HG03139 (cell line): Measurements from ENCODE around the gene TTI1.

ENCODE experiments used
- ATAC-seq: cut with Tn5 transposase; IDR thresholded peaks from one replicate; pipeline ENCODE4 v1.9.1; 2021; ENCODE audit not compliant: unreplicated experiment

Gene TTI1

DNA sequence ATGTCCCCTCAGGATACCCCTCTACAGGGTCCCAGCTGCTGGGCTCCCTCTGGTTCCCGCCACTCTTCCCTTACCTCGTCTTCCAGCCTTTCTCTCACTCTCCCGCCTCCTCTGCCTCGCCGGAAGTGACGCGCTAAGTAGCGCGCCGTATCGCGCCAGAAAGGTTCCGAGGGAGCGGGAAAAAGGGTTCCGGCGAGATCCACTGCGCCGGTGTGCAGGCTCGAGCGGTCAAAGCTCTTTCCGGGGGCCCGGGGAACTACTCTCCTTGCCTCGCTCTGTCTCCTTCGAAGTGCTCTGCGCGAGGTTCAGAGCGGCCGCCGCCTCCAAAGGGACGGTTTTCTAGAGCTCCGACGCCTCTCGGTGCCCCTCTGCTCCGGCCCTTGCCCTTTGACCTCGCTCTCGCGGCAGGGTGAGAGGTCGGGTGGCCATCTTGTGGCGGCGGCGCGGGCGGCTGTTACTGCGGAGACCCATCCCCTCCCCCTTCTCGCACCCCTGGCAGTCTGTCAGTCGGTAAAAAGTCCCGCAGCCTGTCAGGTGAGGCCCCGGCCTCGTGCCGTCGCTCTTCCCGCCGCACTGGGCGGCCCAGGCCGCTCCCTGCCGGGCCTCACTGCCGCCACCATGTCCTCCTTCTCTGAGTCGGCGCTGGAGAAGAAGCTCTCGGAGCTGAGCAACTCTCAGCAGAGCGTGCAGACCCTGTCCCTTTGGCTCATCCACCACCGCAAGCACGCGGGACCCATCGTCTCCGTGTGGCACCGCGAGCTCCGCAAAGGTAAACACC is at the start of gene TTI1, which contains the start of gene RPRD1B:
TTI1 (minus strand) TSS at position 127 of the 778 bp plus-strand sequence. CDS start 19,640 bp downstream, outside the sequence.
RPRD1B (plus strand) TSS at position 417 of the 778 bp plus-strand sequence; CDS start at position 619, 202 bp downstream.
- ATAC-seq: peak; percentile 83

DNA sequence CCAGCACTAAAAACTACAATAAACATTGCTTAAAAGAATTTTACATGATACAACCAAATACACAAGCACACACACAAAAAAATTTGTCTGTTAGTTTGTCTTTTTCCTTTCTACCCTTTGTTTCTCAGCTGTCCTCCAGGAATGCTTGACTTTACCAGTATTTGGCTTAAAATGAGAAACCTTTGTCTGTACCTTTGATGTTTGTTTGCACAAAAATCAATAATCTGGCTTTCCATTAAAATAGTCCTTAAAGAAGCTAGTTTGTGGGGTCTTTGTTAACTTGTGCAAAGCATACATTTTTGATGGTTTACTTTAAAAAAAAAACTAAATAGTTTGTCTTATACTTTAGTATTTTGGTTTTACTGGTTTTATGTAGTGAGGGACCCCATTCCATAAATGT is 49.6 kb upstream of the TTI1 start:
- no peak for ATAC-seq

DNA sequence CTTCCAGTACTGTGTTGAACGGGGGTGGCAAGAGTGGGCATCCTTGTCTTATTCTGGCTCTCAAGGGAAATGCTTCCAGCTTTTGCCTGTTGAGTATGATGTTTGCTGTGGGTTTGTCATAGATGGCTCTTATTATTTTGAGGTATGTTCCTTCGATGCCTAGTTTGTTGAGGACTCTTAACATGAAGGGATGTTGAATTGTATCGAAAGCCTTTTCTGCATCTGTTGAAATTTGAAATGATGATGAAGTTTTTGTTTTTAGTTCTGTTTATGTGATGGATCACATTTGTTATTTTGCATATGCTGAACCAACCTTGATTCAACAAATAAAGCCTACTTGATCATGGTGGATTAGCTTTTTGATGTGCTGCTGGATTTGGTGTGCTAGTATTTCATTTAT is 48.3 kb upstream of the TTI1 start:
- ATAC-seq: no peak

DNA sequence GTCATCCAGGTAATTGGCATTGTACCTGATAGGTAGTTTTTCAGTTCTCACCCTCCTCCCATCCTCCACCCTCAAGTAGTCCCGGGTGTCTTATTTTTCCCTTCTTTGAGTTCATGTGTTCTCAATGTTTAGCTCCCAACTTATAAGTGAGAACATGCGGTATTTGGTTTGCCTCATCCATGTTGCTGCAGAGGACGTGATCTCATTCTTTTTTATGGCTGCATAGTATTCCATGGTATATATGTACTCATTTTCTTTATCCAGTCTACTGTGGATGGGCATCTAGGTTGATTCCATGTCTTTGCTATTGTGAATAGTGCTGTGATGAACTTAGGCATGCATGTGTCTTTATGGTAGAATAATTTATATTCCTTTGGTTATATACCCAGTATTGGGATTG is 46.1 kb upstream of the TTI1 start:
- ATAC-seq: no peak

DNA sequence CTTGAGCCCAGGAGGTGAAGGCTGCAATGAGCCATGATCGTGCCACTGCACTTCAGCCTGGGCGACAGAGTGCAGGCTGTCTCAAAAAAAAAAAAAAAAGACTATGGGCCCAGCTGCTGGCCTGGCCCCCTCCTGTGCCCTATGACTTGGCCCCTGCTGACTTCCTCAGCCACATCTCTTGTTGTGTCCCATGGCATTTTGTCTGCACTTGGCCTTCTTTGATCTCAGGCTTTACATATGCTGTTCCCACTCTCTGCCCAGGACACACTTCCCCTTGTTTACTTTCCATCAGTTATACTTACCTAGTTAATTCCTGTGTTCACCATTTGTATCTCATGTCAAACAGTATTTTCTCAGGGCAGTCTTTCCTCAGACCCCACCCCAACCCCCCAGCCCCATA is 44.8 kb upstream of the TTI1 start:
- no peak for ATAC-seq

DNA sequence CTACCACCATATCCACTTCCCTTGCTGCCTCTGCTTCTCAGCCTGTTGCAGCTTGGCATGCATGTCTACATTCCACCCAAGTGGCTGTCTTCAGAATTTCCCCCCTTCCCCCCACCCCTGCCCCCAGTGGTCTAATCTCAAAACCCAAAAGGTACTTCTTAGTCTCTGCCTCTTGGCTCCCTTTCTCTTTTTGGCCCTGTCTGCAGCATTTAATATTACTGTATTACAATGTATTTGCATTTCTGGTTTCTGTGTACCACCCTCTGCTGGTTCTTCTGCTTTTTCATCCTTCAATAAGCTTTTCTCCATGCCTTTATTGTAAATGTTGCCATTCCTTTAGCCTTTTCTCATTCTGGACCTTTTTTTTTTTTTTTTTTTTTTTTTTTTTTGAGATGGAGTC is 43.3 kb upstream of the TTI1 start:
- ATAC-seq: no peak

DNA sequence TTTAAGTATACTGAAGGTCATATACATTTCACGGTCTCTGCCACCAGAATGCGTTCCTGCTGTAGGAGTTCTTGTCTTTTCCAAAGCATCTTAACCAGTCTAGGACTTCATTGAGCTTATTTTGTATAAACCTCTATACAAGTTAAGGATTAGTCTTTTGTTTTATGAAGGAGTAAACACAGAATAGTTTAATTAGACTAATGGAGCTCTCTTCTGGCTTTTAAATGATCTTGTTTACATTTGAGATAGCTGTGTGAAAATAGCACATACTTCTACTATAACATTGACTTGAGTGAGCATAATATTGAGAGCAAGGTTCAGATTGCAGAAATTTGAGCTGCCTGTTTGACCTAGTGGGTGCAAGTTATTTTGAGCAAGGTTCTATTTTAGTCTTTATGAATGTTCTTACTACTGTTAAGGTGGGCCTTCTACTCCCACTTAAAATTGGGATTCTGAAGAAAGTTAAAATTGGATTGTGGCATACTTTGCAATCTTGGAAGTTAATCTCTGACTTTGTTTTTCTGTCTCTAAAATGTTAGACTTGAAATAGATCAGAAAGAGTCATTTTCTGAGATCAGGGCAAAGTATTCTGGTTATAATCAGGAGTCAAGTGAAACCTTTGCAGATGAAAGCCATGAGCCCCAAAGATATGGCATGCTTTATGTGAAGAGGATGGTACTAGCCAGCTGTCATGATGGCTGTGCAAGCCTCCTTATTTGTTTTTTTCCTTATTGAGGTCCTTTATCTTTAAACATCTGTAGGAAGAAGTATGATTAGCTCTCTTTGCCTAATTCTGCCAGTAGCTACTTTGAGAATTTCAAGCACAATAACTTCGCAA is 42.1 kb upstream of the TTI1 start:
- ATAC-seq: no peak

DNA sequence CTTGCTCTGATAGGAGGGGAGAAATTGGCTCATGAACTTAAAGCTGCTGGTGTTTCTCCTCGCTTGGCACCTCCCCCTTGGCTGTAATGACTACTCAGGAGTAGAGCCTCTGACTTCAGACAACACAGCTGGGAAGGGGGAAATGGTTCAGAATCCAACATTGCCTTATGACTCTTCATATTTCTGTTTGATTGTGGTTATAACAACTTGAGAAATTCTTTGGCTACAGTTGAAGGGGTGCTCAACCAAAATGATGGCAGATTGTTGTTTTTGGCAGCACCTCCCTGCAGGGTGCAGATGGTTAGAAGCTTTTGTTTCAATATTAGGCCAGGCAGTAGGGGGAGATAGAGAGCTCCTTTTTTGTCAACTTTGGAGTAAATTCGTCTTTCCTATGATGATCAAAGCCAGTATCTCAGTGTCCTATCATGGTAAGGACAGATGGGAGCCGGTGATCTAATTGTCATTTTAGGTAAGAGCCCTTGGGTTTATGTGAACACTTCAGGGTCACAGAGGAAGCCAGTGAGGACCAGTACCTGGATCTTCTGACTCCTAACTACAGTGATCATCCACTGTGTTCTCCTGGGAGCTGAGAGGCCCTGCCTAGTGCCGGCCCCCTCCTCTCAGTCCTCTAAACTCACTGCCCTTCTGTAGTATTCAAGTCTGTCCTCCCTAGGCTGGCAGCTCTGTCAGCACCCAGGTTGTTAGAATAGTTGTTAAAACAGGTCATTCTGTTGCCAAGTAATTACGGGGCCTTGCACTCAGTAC is 40.2 kb upstream of the TTI1 start:
- ATAC-seq: no peak

DNA sequence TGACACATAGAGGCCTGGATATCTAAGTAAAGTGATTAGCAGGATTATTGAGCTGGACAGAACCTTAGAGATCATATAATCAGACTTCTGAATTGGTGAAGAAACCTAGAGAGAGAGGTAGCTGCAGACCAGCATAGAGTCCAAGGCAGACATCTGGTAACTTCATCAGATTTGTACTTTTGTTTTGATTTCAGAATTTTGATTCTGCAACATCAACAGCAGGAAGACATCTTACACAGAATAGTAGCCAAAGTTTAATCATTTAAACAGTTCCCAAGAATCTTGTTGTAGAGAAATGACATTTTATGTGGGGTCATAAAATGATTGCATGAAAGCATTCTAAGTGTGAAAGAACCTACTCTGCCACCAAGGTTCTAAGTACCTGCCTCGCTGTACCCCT is 39.6 kb upstream of the TTI1 start:
- no peak for ATAC-seq

DNA sequence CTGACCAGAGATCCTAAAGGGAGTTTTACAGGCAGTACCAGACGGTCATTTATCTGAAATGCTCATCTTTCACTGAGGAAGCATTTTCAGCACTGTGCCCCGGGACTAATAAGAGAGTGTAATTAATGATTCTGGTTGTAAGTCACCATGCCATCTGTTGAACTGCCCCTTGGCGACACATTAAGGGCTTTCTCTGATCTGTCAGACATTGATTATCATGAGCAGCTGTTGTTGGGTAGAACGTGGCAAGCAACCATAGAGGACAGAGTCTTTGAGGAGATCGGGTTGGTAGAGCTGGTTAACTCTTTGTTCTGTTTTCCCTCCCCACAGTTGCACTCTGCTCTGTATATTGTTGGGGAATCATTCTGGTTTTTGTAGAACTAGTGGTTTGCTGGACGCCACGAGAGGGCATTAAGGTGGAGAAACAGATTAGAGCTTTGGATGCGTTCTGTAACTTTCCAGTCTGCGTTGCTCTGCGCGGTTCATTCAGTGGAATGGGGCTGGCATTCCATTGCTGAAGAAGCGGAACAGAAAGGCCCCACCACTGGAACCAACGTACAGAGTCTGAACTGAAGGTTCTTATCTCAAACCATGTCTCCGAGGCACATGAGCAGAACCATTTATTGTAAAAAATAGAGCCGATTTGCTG is 34.6 kb upstream of the TTI1 start:
- no peak for ATAC-seq

DNA sequence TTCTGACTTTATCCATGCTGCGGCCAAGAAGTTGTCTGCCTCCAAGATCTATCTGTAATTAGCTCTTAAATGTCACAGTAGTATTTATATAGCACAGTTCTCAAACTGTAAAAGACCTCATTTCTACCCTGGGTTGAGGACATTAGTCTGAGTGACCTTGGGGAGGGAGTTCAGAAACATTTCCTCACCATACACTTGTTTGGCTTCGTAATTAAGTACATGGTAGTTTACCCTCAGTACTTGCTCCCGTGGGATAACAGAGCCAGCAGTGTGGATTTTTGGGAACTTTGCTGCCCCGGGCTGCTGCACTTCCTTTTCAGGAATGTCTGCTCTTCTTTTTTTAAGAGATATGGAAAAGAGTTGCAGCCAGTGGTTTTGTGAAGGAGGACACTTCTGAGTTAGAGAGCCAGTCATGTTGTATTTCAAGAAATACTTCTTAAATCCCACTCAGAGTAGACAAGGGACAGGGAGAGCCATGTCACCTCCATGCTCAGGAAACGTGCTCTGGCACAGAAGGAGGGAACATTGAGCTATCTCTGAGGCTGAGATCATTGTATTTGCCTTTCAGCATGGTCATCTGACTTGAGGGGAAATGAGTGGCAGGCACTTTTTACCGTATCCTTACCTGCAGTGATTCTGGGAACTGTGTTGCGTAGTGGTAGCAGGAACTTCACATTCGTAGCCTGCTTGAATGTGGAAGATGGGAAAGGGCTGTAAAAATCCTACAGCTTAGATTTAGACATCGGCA is 33.9 kb upstream of the TTI1 start:
- no peak for ATAC-seq

DNA sequence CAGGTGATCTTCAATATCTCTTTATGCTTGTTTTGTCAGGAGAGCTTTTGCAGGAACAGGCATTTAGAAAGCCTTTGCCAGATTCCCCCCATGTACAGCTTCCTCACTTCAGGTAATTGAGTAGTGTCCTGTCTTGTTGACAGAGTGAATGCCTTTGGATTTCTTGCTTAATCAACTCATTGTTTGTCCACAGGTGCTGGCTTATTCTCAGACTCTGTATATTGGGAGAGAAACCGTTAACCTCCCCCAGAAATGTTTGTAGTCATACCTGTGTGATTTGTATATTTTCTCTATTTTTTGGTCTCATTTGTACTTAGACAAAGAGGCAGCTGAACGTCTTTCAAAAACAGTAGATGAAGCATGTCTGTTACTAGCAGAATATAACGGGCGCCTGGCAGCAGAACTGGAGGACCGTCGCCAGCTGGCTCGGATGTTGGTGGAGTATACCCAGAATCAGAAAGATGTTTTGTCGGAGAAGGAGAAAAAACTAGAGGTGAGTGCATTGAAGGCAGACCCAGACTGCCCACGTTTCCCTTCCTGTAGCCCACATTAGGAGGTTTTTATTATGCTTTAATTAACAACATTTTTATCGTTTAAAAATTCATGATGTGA is 32.6 kb upstream of the TTI1 start:
- ATAC-seq: no peak

DNA sequence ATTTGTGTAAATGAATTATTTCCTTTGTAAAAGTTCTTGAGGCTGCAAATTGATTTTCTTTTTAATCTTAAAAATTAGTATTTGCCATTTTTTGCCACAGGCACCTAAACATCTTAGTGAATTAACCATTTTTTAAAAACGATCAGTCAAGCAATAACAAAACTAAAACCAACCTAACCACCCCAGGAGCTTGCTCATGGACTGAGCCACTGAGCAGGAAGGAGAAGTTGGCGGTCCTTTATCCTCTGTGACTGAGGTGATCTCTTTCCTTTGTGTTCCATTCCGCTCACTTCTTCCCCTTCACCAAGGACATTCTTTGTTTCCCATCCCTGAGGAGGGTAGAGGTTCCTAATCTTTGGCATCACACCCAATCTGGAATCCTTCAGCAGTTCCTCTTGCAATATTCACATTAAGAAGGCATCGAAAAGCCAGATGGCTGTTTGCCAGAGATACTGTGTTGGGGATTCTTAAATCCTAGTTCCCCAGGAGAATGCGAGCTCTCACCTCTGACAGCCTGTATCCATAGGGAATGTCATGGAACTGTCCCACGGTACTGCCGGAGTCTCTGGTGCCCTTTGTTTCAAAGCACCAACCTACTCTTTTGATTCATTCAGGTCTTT is 30.8 kb upstream of the TTI1 start:
- no peak for ATAC-seq

DNA sequence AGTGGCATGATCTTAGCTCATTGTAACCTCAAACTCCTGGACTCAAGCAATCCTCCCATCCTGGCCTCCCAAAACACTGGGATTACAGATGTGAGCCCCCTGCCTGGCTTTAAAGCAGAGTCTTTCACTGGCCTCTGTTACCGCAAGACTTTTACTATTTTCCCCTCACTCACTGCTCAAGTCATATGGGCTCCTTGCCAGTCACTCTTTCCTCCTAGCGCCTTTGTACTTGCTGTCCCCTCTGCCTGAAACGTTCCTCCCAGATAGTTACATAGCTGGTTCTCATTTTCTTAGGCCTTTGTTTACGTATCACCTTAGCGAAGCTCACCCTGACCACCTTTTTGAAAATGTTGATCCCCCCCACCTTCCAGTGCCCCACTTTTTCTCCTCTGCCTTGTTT is 29.6 kb upstream of the TTI1 start:
- ATAC-seq: no peak

DNA sequence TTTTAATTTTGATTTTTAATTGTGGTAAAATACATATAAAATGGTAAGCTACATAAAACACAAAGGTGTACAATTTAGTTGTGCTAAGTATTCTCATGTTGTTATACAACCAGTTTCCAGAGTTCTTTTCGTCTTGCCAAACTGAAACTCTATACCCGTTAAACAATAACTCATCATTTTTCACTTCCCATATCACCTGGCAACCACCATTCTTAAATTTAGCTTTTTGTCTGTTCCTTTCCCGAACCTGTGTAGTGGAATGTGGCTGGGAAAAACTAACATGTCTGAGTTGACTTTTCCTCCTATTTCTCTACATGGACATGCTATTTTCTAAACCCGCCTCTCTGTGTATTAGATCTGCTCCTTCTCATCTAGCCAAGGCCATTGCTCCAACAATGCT is 27.9 kb upstream of the TTI1 start:
- no peak for ATAC-seq

DNA sequence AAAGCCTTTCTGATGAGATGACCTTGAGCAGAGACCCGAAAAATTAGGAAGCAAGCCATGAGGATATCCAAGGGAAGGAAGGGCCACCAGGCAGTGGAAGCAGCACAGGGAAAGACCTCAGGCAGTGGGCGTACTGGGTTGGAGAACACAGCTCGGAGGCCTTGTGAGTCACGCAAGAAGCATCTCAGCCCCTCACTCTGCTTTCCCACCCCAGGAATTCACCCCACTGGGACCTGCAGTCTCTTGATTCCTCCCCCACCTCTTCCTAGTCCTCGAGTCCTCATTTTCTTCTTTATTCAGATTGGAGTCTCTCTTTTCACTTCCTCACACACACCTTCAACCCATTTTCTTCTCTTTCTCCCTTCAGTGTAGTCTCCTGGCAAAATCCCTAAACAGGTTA is 27.3 kb upstream of the TTI1 start:
- ATAC-seq: no peak

DNA sequence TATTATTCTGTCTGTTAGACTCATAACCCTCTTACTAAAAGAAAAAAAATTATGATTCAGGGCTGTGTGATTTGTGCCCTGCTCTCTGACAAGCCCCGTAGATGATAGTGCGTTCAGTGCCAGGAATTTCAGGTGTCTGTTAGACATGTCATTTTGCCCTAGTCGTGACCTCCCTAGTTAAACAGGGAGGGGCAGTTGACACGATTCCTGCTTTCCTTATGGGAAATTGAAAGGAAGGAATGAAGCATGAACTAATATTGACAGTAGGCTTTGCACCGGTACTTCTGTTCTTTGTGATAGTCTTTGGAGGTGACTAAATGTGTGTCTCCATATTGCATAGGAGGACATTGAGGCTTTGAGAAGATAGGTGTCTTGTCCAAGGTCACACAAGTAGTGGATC is 26.6 kb upstream of the TTI1 start:
- ATAC-seq: no peak

DNA sequence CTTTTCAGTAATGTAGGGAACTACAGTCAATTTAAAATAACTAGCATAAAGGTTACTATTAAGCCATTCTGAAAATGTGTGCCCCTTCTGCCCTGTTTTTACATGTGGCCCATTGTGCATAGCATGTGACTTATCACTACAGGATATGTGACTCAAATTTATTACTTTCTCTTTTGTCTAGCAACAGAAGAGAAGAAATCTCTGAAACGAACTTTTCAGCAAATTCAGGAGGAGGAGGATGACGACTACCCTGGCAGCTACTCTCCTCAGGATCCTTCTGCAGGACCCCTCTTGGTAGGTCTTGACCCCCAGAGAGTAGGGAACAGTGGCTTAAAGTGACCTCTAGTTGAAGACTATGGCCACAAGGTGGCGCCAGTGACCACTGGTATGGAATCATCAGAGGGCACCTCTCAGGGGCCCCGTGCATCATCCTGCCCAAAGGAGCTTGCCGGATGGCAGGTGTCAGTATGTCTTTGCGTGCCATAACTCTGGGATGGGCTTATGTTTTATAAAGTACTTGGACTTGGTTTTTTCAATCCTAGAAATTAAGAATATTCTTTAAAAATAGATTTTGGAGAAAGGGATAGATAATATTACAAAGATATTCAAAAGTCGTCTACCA is 24.2 kb upstream of the TTI1 start:
- ATAC-seq: peak; percentile 55

DNA sequence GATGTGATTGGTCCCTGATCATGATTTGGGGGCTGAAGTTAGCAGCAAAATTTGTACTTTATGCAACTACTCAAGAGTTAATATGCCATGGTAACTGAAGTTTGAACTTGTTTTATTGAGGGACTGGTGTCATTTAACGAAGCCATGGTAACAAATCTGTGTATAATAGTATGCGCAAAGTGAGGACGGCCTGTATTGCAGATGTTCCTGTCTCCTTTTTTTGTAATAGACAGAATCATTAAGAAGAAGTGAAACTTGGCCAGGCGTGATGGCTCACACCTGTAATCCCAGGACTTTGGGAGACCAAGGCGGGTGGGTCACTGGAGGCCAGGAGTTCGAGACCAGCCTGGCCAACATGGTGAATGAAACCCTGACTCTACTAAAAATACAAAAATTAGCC is 22.6 kb upstream of the TTI1 start:
- ATAC-seq: no peak
